ENCODE data around the gene FGF13. TPM values are rescaled to one million over a fixed set of nuclear protein-coding genes. Genes with fewer than 3 reads are reported as not detected.

FGF13 gene
- polyA plus RNA-seq, 3 donors = not detected

GRCh38 chrX:138692591-138692990 is 18.9 kb downstream of the FGF13 start:
- no peak for TF ChIP-seq CTCF (IDR thresholded peaks at IDR 0.05)
- Histone ChIP-seq H3K27me3 (ENCODE audit: control insufficient read depth in 2 of 2, insufficient read depth in 2 of 2, low read length in 2 of 2) (no peaks in the 10 kb centered on the region), H3K36me3 (replicated peaks in 1 of 2; ENCODE audit: control insufficient read depth in 1 of 2, insufficient read depth in 2 of 2, low read length in 2 of 2) (no peaks in the 10 kb centered on the region), H4K20me1 (ENCODE audit: insufficient read depth, low read length) (no peaks in the 10 kb centered on the region), H3K4me2 (replicated peaks; ENCODE audit: extremely low read depth, low read length, poor library complexity, severe bottlenecking) (no peak overlapping the region), H3K79me2 (ENCODE audit: insufficient read depth, low read length) (no peaks in the 10 kb centered on the region), H3K9me3 (replicated peaks in 1 of 2; ENCODE audit: control insufficient read depth in 1 of 2, insufficient read depth in 1 of 2, low read length in 2 of 2) (no peaks in the 10 kb centered on the region), H3K4me3 (replicated peaks in 1 of 3; ENCODE audit: low read depth in 2 of 3, low read length in 3 of 3) (no peak overlapping the region), H3K4me1 (ENCODE audit: control insufficient read depth in 1 of 2, insufficient read depth in 2 of 2, low read length in 2 of 2) (no peaks in the 10 kb centered on the region), H3K9ac (ENCODE audit: insufficient read depth, low read length, poor library complexity, severe bottlenecking) (no peak overlapping the region), H2AFZ (ENCODE audit: insufficient read depth, low read depth, low read length, poor library complexity, severe bottlenecking) (no peak overlapping the region), H3K27ac (ENCODE audit: low read depth in 1 of 2, low read length in 2 of 2) (no peak overlapping the region)
- intact Hi-C loops (cut with micrococcal nuclease) = no loop called here
- no peaks in the 10 kb centered on the region for H3K4me1 Mint-ChIP-seq
- DNase-seq = no peak
- WGBS (ENCODE audit: insufficient coverage) = no CpG with 5 or more reads among the region's 1 CpG
- H3K27me3 Mint-ChIP-seq (ENCODE audit: low read depth in 3 of 3) = peaks cover 0 to 1% (median 0%) of the 10 kb centered on the region in 3 donors
- no peak overlapping the region for H3K4me3 Mint-ChIP-seq
- H3K9me3 Mint-ChIP-seq = no peaks in the 10 kb centered on the region
- H3K27ac Mint-ChIP-seq = no peak overlapping the region
- no peaks in the 10 kb centered on the region for H3K36me3 Mint-ChIP-seq

GRCh38 chrX:138691186-138691585 is 20.3 kb downstream of the FGF13 start:
- Histone ChIP-seq H3K4me1 (ENCODE audit: control insufficient read depth in 1 of 2, insufficient read depth in 2 of 2, low read length in 2 of 2) (no peaks in the 10 kb centered on the region), H3K9ac (ENCODE audit: insufficient read depth, low read length, poor library complexity, severe bottlenecking) (no peak overlapping the region), H3K4me3 (replicated peaks in 1 of 3; ENCODE audit: low read depth in 2 of 3, low read length in 3 of 3) (no peak overlapping the region), H2AFZ (ENCODE audit: insufficient read depth, low read depth, low read length, poor library complexity, severe bottlenecking) (no peak overlapping the region), H3K27ac (ENCODE audit: low read depth in 1 of 2, low read length in 2 of 2) (no peak overlapping the region), H3K4me2 (replicated peaks; ENCODE audit: extremely low read depth, low read length, poor library complexity, severe bottlenecking) (no peak overlapping the region), H3K9me3 (replicated peaks in 1 of 2; ENCODE audit: control insufficient read depth in 1 of 2, insufficient read depth in 1 of 2, low read length in 2 of 2) (no peaks in the 10 kb centered on the region), H3K79me2 (ENCODE audit: insufficient read depth, low read length) (no peaks in the 10 kb centered on the region), H4K20me1 (ENCODE audit: insufficient read depth, low read length) (no peaks in the 10 kb centered on the region), H3K27me3 (ENCODE audit: control insufficient read depth in 2 of 2, insufficient read depth in 2 of 2, low read length in 2 of 2) (no peaks in the 10 kb centered on the region), H3K36me3 (replicated peaks in 1 of 2; ENCODE audit: control insufficient read depth in 1 of 2, insufficient read depth in 2 of 2, low read length in 2 of 2) (no peaks in the 10 kb centered on the region)
- Mint-ChIP-seq H3K4me1 (no peaks in the 10 kb centered on the region), H3K27me3 (ENCODE audit: low read depth in 3 of 3) (peaks cover 0 to 2% (median 1%) of the 10 kb centered on the region in 3 donors), H3K36me3 (no peaks in the 10 kb centered on the region), H3K27ac (no peak overlapping the region), H3K4me3 (no peak overlapping the region), H3K9me3 (no peaks in the 10 kb centered on the region)
- TF ChIP-seq CTCF (IDR thresholded peaks at IDR 0.05) = no peak
- no CpG with 5 or more reads among the region's 4 CpGs for WGBS (ENCODE audit: insufficient coverage)
- intact Hi-C loops (cut with micrococcal nuclease) = no loop called here
- no peak for DNase-seq

Measured in CD14-positive monocyte (primary cell).